ENCODE results near the gene SERP1.
A peak's percentile ranks its signal among the peaks of the same experiment; 100 is the strongest.

DNA sequence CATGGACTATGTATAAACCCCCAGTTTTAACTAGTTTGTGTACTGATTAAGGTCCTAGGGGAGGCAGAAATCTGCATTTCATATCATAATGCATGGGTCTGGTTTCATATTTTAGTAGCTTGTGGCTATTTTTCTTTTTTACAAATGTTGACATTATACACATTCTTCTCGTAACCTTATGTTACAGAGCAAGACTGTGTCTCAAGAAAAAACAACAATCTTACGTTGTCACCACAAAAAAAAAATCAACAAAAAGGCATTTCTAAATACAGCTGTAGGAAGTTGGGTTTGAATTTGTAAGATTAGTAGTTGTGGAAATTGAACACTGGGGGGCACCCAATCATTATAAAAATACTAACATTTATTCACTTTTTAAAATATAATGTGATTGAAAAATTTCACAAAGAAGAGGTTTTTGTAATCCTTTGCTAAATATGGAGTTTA lies 17.9 kb downstream of the SERP1 start:
- TF ChIP-seq, protein P1, sequence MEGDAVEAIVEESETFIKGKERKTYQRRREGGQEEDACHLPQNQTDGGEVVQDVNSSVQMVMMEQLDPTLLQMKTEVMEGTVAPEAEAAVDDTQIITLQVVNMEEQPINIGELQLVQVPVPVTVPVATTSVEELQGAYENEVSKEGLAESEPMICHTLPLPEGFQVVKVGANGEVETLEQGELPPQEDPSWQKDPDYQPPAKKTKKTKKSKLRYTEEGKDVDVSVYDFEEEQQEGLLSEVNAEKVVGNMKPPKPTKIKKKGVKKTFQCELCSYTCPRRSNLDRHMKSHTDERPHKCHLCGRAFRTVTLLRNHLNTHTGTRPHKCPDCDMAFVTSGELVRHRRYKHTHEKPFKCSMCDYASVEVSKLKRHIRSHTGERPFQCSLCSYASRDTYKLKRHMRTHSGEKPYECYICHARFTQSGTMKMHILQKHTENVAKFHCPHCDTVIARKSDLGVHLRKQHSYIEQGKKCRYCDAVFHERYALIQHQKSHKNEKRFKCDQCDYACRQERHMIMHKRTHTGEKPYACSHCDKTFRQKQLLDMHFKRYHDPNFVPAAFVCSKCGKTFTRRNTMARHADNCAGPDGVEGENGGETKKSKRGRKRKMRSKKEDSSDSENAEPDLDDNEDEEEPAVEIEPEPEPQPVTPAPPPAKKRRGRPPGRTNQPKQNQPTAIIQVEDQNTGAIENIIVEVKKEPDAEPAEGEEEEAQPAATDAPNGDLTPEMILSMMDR (IDR thresholded peaks at IDR 0.05; ENCODE audit: low read depth, low read length) = peak; percentile 55
- TF ChIP-seq EZH2phosphoT487 (IDR thresholded peaks at IDR 0.05; ENCODE audit: low read depth) = no peak
